HEK293 (cell line): ENCODE data around the gene PLAAT5.
A peak's percentile ranks its signal among the peaks of the same experiment; 100 is the strongest.

Experiments used
- CTCF ChIA-PET: fragments of 350-600 bp; formaldehyde crosslinking; extraction: SDS; loops from one replicate; lab custom pipeline; 2021; ENCODE audit warnings: antibody characterized with exemption; lab: Yijun Ruan, JAX
- POLR2A ChIA-PET: fragments of 300-600 bp; formaldehyde crosslinking; extraction: SDS; loops from one replicate; lab custom pipeline; 2020; ENCODE audit warnings: antibody characterized with exemption, inconsistent platforms; lab: Yijun Ruan, JAX
- H3K27ac ChIP-seq: fragments of 200-500 bp; sonication (Bioruptor generic); 2 replicates; pipeline ENCODE4 v1.5.1; 2014; ENCODE audit warnings: low read depth, low read length, control low read depth, inconsistent platforms; ENCODE audit errors: extremely low read depth
- H3K36me3 ChIP-seq, 2 experiments: fragments of 200-500 bp in 1 of 2; sonication (Bioruptor generic) in 1 of 2; 1 replicate in 1 of 2; 2 replicates in 1 of 2; pipeline ENCODE4 v1.5.1; 2014 to 2017; ENCODE audit warnings: inconsistent platforms in 2 of 2, low read length in 2 of 2; ENCODE audit not compliant: control insufficient read depth in 2 of 2, insufficient read depth in 1 of 2
- H3K4me1 ChIP-seq: fragments of 200-500 bp; sonication (Bioruptor generic); 2 replicates; pipeline ENCODE4 v1.5.1; 2014; ENCODE audit warnings: mild to moderate bottlenecking, low read length, inconsistent platforms; ENCODE audit not compliant: control insufficient read depth, insufficient read depth
- H3K4me3 ChIP-seq: 2 replicates; pipeline ENCODE4 v1.5.1; 2011; ENCODE audit warnings: low read depth, mild to moderate bottlenecking, control low read depth, low read length, moderate library complexity
- H3K9me3 ChIP-seq: fragments of 200-500 bp; sonication (Bioruptor generic); 2 replicates; pipeline ENCODE4 v1.5.1; 2014; ENCODE audit warnings: low read depth, low read length, inconsistent platforms; ENCODE audit not compliant: control insufficient read depth, insufficient read depth
- CTCF ChIP-seq: fragments of 450-650 bp; formaldehyde crosslinking; IDR thresholded peaks from 2 replicates; pipeline ENCODE4 v1.5.1; 2016; ENCODE audit warnings: missing biosample characterization, missing genetic modification characterization
- GLIS2 ChIP-seq: fragments of 450-650 bp; formaldehyde crosslinking; IDR thresholded peaks from 2 replicates; pipeline ENCODE4 v1.5.1; 2016; ENCODE audit warnings: missing biosample characterization, missing genetic modification characterization
- HOXA7 ChIP-seq: sonication (generic); formaldehyde crosslinking; IDR thresholded peaks from 2 replicates; pipeline ENCODE4 v1.8.1; 2022; ENCODE audit warnings: missing genetic modification reagents, borderline replicate concordance
- SCRT1 ChIP-seq: fragments of 450-650 bp; formaldehyde crosslinking; IDR thresholded peaks from 2 replicates; pipeline ENCODE4 v1.5.1; 2016; ENCODE audit warnings: missing biosample characterization, missing genetic modification characterization, borderline replicate concordance
- SP7 ChIP-seq: fragments of 450-650 bp; formaldehyde crosslinking; IDR thresholded peaks from 2 replicates; pipeline ENCODE4 v1.5.1; 2016; ENCODE audit warnings: missing biosample characterization, missing genetic modification characterization
- ZBTB1 ChIP-seq: fragments of 450-650 bp; formaldehyde crosslinking; IDR thresholded peaks from 2 replicates; pipeline ENCODE4 v1.5.1; 2016; ENCODE audit warnings: missing biosample characterization, missing genetic modification characterization
- ZFP69B ChIP-seq: fragments of 450-650 bp; formaldehyde crosslinking; IDR thresholded peaks from 2 replicates; pipeline ENCODE4 v1.5.1; 2016; ENCODE audit warnings: missing biosample characterization, missing genetic modification characterization
- ZIC2 ChIP-seq: fragments of 450-650 bp; formaldehyde crosslinking; IDR thresholded peaks from 2 replicates; pipeline ENCODE4 v1.5.1; 2016; ENCODE audit warnings: missing biosample characterization, missing genetic modification characterization
- ZNF114 ChIP-seq: fragments of 450-650 bp; formaldehyde crosslinking; IDR thresholded peaks from 2 replicates; pipeline ENCODE4 v1.5.0; 2017; ENCODE audit warnings: missing biosample characterization, missing genetic modification characterization
- ZNF138 ChIP-seq: fragments of 450-650 bp; formaldehyde crosslinking; IDR thresholded peaks from 2 replicates; pipeline ENCODE4 v1.5.1; 2016; ENCODE audit warnings: missing biosample characterization, missing genetic modification characterization, borderline replicate concordance
- ZNF211 ChIP-seq: fragments of 450-650 bp; formaldehyde crosslinking; IDR thresholded peaks from 2 replicates; pipeline ENCODE4 v1.5.1; 2016; ENCODE audit warnings: low read depth, missing biosample characterization, missing genetic modification characterization
- ZNF223 ChIP-seq: fragments of 450-650 bp; formaldehyde crosslinking; IDR thresholded peaks from 2 replicates; pipeline ENCODE4 v1.5.1; 2016; ENCODE audit warnings: missing biosample characterization, missing genetic modification characterization
- ZNF248 ChIP-seq: fragments of 450-650 bp; formaldehyde crosslinking; IDR thresholded peaks from 2 replicates; pipeline ENCODE4 v1.5.1; 2017; ENCODE audit warnings: missing biosample characterization, missing genetic modification characterization
- ZNF335 ChIP-seq: fragments of 450-650 bp; formaldehyde crosslinking; conservative IDR thresholded peaks from 2 replicates; pipeline ENCODE4 v1.5.1; 2016; ENCODE audit warnings: missing biosample characterization, missing genetic modification characterization
- ZNF341 ChIP-seq: fragments of 450-650 bp; formaldehyde crosslinking; IDR thresholded peaks from 2 replicates; pipeline ENCODE4; 2016; ENCODE audit warnings: low read depth, missing biosample characterization, missing genetic modification characterization
- ZNF488 ChIP-seq: fragments of 450-650 bp; formaldehyde crosslinking; IDR thresholded peaks from 2 replicates; pipeline ENCODE4 v1.5.1; 2016; ENCODE audit warnings: missing biosample characterization, missing genetic modification characterization
- ZNF555 ChIP-seq: fragments of 450-650 bp; formaldehyde crosslinking; conservative IDR thresholded peaks from 2 replicates; pipeline ENCODE4 v1.5.1; 2017; ENCODE audit warnings: missing biosample characterization, mild to moderate bottlenecking, missing genetic modification characterization, inconsistent platforms
- ZNF596 ChIP-seq: fragments of 450-650 bp; IDR thresholded peaks from 2 replicates; pipeline ENCODE4 v1.5.0; 2018; ENCODE audit warnings: missing biosample characterization, mild to moderate bottlenecking, missing genetic modification characterization, moderate library complexity
- ZSCAN18 ChIP-seq: fragments of 450-650 bp; formaldehyde crosslinking; IDR thresholded peaks from 2 replicates; pipeline ENCODE4 v1.5.1; 2016; ENCODE audit warnings: missing biosample characterization, missing genetic modification characterization

The PLAAT5 gene

GRCh38 chr11:63508009-63508408 lies 17.0 kb upstream of the PLAAT5 start:
- no peaks in the 10 kb centered on the region for H3K36me3 ChIP-seq
- H3K9me3 ChIP-seq = no peaks in the 10 kb centered on the region
- CTCF ChIA-PET = interaction anchor here (0.5 to 4.3 kb wide), 6 partner anchors 12 to 380 kb away, joined by 3 to 17 read pairs (median 3); no protein-coding TSS in a partner anchor
- no peak for TF ChIP-seq ZNF596
- peak; percentile 36; the same call in 1 of the 2 replicates for TF ChIP-seq CTCF
- H3K4me1 ChIP-seq = no peaks in the 10 kb centered on the region
- H3K27ac ChIP-seq = no peak overlapping the region
- POLR2A ChIA-PET = interaction anchor here (0.6 to 0.7 kb wide), 2 partner anchors 15 to 578 kb away, joined by 3 to 8 read pairs; no protein-coding TSS in a partner anchor
- H3K4me3 ChIP-seq = no peak overlapping the region

- CTCF ChIA-PET = interaction anchor here (0.9 to 4.3 kb wide), 3 partner anchors 12 to 380 kb away, joined by 3 to 17 read pairs (median 3); no protein-coding TSS in a partner anchor
- Histone ChIP-seq H3K36me3 (no peaks in the 10 kb centered on the region), H3K9me3 (no peaks in the 10 kb centered on the region), H3K27ac (no peak overlapping the region), H3K4me1 (no peaks in the 10 kb centered on the region), H3K4me3 (no peak overlapping the region)
- TF ChIP-seq GLIS2 (tag by site-specific recombination) = no peak
- TF ChIP-seq ZNF488 (tag by site-specific recombination) = no peak
- POLR2A ChIA-PET = interaction anchor here (0.6 to 0.7 kb wide), 2 partner anchors 14 to 579 kb away, joined by 3 to 8 read pairs; no protein-coding TSS in a partner anchor
These were observed 16.5 kb upstream of the PLAAT5 start for GRCh38 chr11:63507511-63507910.

- CTCF ChIA-PET = interaction anchor here (4.3 kb wide), 1 partner anchor 27 kb away, joined by 17 read pairs; no protein-coding TSS in a partner anchor
- no peaks in the 10 kb centered on the region for H3K36me3 ChIP-seq
- H3K9me3 ChIP-seq = no peaks in the 10 kb centered on the region
- H3K4me1 ChIP-seq = no peaks in the 10 kb centered on the region
- TF ChIP-seq ZNF114 (no peak), SP7 (tag by site-specific recombination) (peak; percentile 65; the same call in 1 of the 2 replicates)
- no peak overlapping the region for H3K4me3 ChIP-seq
- no peak overlapping the region for H3K27ac ChIP-seq
- POLR2A ChIA-PET = no interaction called here
These were observed 15.9 kb upstream of the PLAAT5 start for GRCh38 chr11:63506876-63507275.

- CTCF ChIA-PET = interaction anchor here (1.2 to 4.3 kb wide), 2 partner anchors 12 to 27 kb away, joined by 6 to 17 read pairs; no protein-coding TSS in a partner anchor
- Histone ChIP-seq H3K27ac (no peak within 1 kb of the TSS), H3K4me1 (no peaks in the 10 kb centered on the region), H3K36me3 (no peaks in the 10 kb centered on the region), H3K9me3 (no peaks in the 10 kb centered on the region), H3K4me3 (no peak within 1 kb of the TSS)
- POLR2A ChIA-PET = no interaction called here
- TF ChIP-seq ZNF223 (tag by site-specific recombination) (no peak), ZIC2 (tag by site-specific recombination) (peak; percentile 35; the same call in 1 of the 2 replicates)
- TF ChIP-seq, all 188 proteins: peak for 1
These were observed 15.0 kb upstream of the PLAAT5 start, which contains the start of gene LGALS12 for GRCh38 chr11:63505857-63506528. TSS of gene LGALS12 (plus strand) at chr11:63506084. CDS start at chr11:63506459, 375 bp downstream.

- H3K4me1 ChIP-seq = no peaks in the 10 kb centered on the region
- no peaks in the 10 kb centered on the region for H3K36me3 ChIP-seq
- ChIA-PET CTCF (interaction anchor here (1.2 to 4.3 kb wide), 2 partner anchors 11 to 26 kb away, joined by 6 to 17 read pairs; no protein-coding TSS in a partner anchor), POLR2A (no interaction called here)
- H3K4me3 ChIP-seq = no peak overlapping the region
- H3K9me3 ChIP-seq = no peaks in the 10 kb centered on the region
- H3K27ac ChIP-seq = no peak overlapping the region
- TF ChIP-seq ZNF211 (tag by site-specific recombination) (no peak), ZNF248 (tag by site-specific recombination) (no peak), ZNF341 (no peak), ZNF335 (tag by site-specific recombination) (no peak), ZNF555 (no peak), SCRT1 (no peak), HOXA7 (no peak), ZBTB1 (tag by site-specific recombination) (no peak), ZNF138 (tag by site-specific recombination) (no peak), ZFP69B (tag by site-specific recombination) (no peak), ZSCAN18 (tag by site-specific recombination) (no peak)
These were observed 14.1 kb upstream of the PLAAT5 start for GRCh38 chr11:63504933-63505586.
